Spleen (tissue), 11 donors: ENCODE data around the gene WDR47. TPM values are rescaled to one million over a fixed set of nuclear protein-coding genes. Genes with fewer than 3 reads are reported as not detected.

Experiments
- DNase-seq: peaks from one replicate; pipeline ENCODE4 v3.0.0-alpha.2; 2020
- H3K27ac ChIP-seq, 8 donors: fragments of 200-600 bp; sonication (generic) in 7 of 8; 1 replicate in 4 of 8; 2 replicates in 4 of 8; pipeline versions ENCODE4 v1.5.0 to v1.8.0; 2016 to 2021; ENCODE audit warnings: inconsistent platforms in 4 of 8, mild to moderate bottlenecking in 4 of 8, moderate library complexity in 1 of 8
- H3K27me3 ChIP-seq, 7 donors: fragments of 200-600 bp; sonication (generic) in 6 of 7; replicated peaks in 1 of 7; 1 replicate in 4 of 7; 2 replicates in 3 of 7; pipeline versions ENCODE4 v1.5.0 to v1.8.0; 2016 to 2021; ENCODE audit warnings: inconsistent platforms in 3 of 7, mild to moderate bottlenecking in 1 of 7
- H3K36me3 ChIP-seq, 6 donors: fragments of 200-600 bp; sonication (generic) in 5 of 6; 1 replicate in 4 of 6; 2 replicates in 2 of 6; pipeline versions ENCODE4 v1.5.0 to v1.8.0; 2016 to 2021; ENCODE audit warnings: inconsistent platforms in 2 of 6
- H3K4me1 ChIP-seq, 6 donors: fragments of 200-600 bp; sonication (generic) in 5 of 6; 1 replicate in 3 of 6; 2 replicates in 3 of 6; pipeline versions ENCODE4 v1.5.0 to v1.8.0; 2016 to 2021; ENCODE audit warnings: inconsistent platforms in 3 of 6
- H3K4me3 ChIP-seq, 8 donors: fragments of 200-600 bp; sonication (generic) in 7 of 8; 1 replicate in 4 of 8; 2 replicates in 4 of 8; pipeline versions ENCODE4 v1.5.0 to v1.8.0; 2016 to 2021; ENCODE audit warnings: inconsistent platforms in 4 of 8, mild to moderate bottlenecking in 4 of 8, moderate library complexity in 2 of 8
- H3K9me3 ChIP-seq, 8 donors: fragments of 200-600 bp; sonication (generic) in 7 of 8; 1 replicate in 4 of 8; 2 replicates in 4 of 8; pipeline versions ENCODE4 v1.5.0 to v1.8.0; 2016 to 2021; ENCODE audit warnings: inconsistent platforms in 4 of 8
- CTCF ChIP-seq, 11 experiments: fragments of 200-600 bp in 7 of 11; fragments of 450-650 bp in 4 of 11; sonication (generic) in 4 of 11; IDR thresholded peaks in 8 of 11; conservative IDR thresholded peaks in 3 of 11; 1 replicate in 7 of 11; 2 replicates in 4 of 11; pipeline versions ENCODE4 v1.4.0 to v1.8.0; 2016 to 2021; ENCODE audit warnings: antibody characterized with exemption in 11 of 11, inconsistent platforms in 4 of 11, mild to moderate bottlenecking in 1 of 11
- POLR2A ChIP-seq, 3 donors: fragments of 450-650 bp; IDR thresholded peaks; one replicate each; pipeline ENCODE4 v1.5.1; 2017; ENCODE audit warnings: antibody characterized with exemption in 3 of 3, mild to moderate bottlenecking in 1 of 3
- POLR2AphosphoS5 ChIP-seq, 3 donors: sonication (generic); formaldehyde crosslinking; IDR thresholded peaks; one replicate each; pipeline ENCODE4 v1.5.1; 2017; ENCODE audit warnings: antibody characterized with exemption in 3 of 3
- WGBS, 5 donors: extraction: QIAGEN DNeasy Blood & Tissue Kit in 3 of 5; methylation state at CpG; one replicate each; pipeline versions ENCODE4 v1.1.5 to v1.1.7; 2013 to 2018; 5-methylcytosine and 5-hydroxymethylcytosine counted together
- intact Hi-C: fragments of 100-400 bp; cut with DNase I; formaldehyde crosslinking; loops from one replicate; pipeline ENCODE4 v1.15.0; 2023; ENCODE audit warnings: low total_unique reads
- polyA plus RNA-seq, 3 donors: library from polyadenylated mRNA; stranded (reverse); fragments of 200-250 nt; gene quantifications; one replicate each; pipeline ENCODE4 v1.2.1, GENCODE V29; 2013
- total RNA-seq, 7 donors: library from RNA; depleted of rRNA in 3 of 7; stranded (reverse); fragments of >200 nt in 3 of 7; fragmentation: NEBNext Ultra II Directional in 4 of 7; extraction: Animal tissue kit (Norgen Biotek cat#: 25700) in 4 of 7; gene quantifications; one replicate each; pipeline versions ENCODE4 v1.1.0 to v1.2.1, GENCODE V29; 2016 to 2021
- donor health status: healthy with polysubstance abuse.
- donor health status: DM: no; HTN: no; CAD: no; lungs with moderate emphysema.
- donor health status: DM: no; HTN: no; CAD: no.
- donor health status: Bipolar disorder and iron deficiency.
- donor health status: healthy.
- donor health status: DM: no; HTN: no; CAD: no.
- donor health status: DM: yes; HTN: yes; CAD: no.

Gene WDR47
- total and polyA plus RNA-seq, 10 donors, result 1.9 to 20.1 (median 13.1) TPM

- intact Hi-C loops, result no loop called here
- H3K9me3 ChIP-seq, result no peaks in the 10 kb centered on the region
- no peak overlapping the region for H3K27ac ChIP-seq
- peaks cover 0 to 60% (median 0%) of the 10 kb centered on the region in 6 donors for H3K36me3 ChIP-seq
- H3K4me3 ChIP-seq, result no peak overlapping the region
- TF ChIP-seq CTCF (IDR thresholded peaks at IDR 0.05 in 8 of 11, conservative IDR thresholded peaks at IDR 0.05 in 3 of 11), result no peak
- no peak for TF ChIP-seq POLR2A (IDR thresholded peaks at IDR 0.05)
- no peak for TF ChIP-seq POLR2AphosphoS5 (IDR thresholded peaks at IDR 0.05)
- peaks cover 6 to 45% (median 18%) of the 10 kb centered on the region in 6 donors for H3K4me1 ChIP-seq
- WGBS, 5 donors, result 86 to 97% (median 93%) methylated on average over 3 of the region's 3 CpGs
- no peak for DNase-seq
- no peaks in the 10 kb centered on the region for H3K27me3 ChIP-seq
Measured at GRCh38 chr1:108955881-108956280, 86.0 kb downstream of the WDR47 start.

- no peaks in the 10 kb centered on the region for H3K9me3 ChIP-seq
- 91 to 99% (median 98%) methylated on average over 3 of the region's 3 CpGs for WGBS, 5 donors
- no peak overlapping the region for H3K4me3 ChIP-seq
- H3K27me3 ChIP-seq, result no peaks in the 10 kb centered on the region
- H3K36me3 ChIP-seq, result peaks cover 0 to 60% (median 0%) of the 10 kb centered on the region in 6 donors
- H3K4me1 ChIP-seq, result peaks cover 6 to 37% (median 12%) of the 10 kb centered on the region in 6 donors
- intact Hi-C loops, result no loop called here
- no peak for DNase-seq
- no peak overlapping the region for H3K27ac ChIP-seq
- no peak for TF ChIP-seq POLR2AphosphoS5 (IDR thresholded peaks at IDR 0.05)
Measured at GRCh38 chr1:108955111-108955510, 86.8 kb downstream of the WDR47 start.

GRCh38 chr1:108953452-108953851 lies 88.5 kb downstream of the WDR47 start:
- H3K27ac ChIP-seq, result no peak overlapping the region
- 85 to 96% (median 95%) methylated on average over 6 of the region's 6 CpGs for WGBS, 5 donors
- H3K9me3 ChIP-seq, result no peaks in the 10 kb centered on the region
- peaks cover 0 to 44% (median 0%) of the 10 kb centered on the region in 6 donors for H3K36me3 ChIP-seq
- no peaks in the 10 kb centered on the region for H3K27me3 ChIP-seq
- intact Hi-C loops, result no loop called here
- DNase-seq, result no peak
- TF ChIP-seq POLR2AphosphoS5 (IDR thresholded peaks at IDR 0.05) (no peak), CTCF (IDR thresholded peaks at IDR 0.05 in 8 of 11, conservative IDR thresholded peaks at IDR 0.05 in 3 of 11) (no peak), POLR2A (IDR thresholded peaks at IDR 0.05) (no peak)
- peaks cover 6 to 34% (median 16%) of the 10 kb centered on the region in 6 donors for H3K4me1 ChIP-seq
- no peak overlapping the region for H3K4me3 ChIP-seq

- peaks cover 0 to 21% (median 13%) of the 10 kb centered on the region in 6 donors for H3K4me1 ChIP-seq
- H3K9me3 ChIP-seq, result no peaks in the 10 kb centered on the region
- intact Hi-C loops, result no loop called here
- no peak overlapping the region for H3K4me3 ChIP-seq
- no peak for TF ChIP-seq CTCF (IDR thresholded peaks at IDR 0.05 in 8 of 11, conservative IDR thresholded peaks at IDR 0.05 in 3 of 11)
- TF ChIP-seq POLR2AphosphoS5 (IDR thresholded peaks at IDR 0.05), result no peak
- TF ChIP-seq POLR2A (IDR thresholded peaks at IDR 0.05), result no peak
- H3K27me3 ChIP-seq, result no peaks in the 10 kb centered on the region
- WGBS, 5 donors, result 95 to 100% (median 100%) methylated on average over 3 of the region's 3 CpGs
- no peak overlapping the region for H3K27ac ChIP-seq
- peaks cover 0 to 46% (median 10%) of the 10 kb centered on the region in 6 donors for H3K36me3 ChIP-seq
- no peak for DNase-seq
Measured at GRCh38 chr1:108951242-108951641, 90.7 kb downstream of the WDR47 start.

GRCh38 chr1:108949044-108949443 lies 92.9 kb downstream of the WDR47 start:
- H3K9me3 ChIP-seq, result no peaks in the 10 kb centered on the region
- H3K27ac ChIP-seq, result no peak overlapping the region
- H3K27me3 ChIP-seq, result no peaks in the 10 kb centered on the region
- 91 to 95% (median 94%) methylated on average over 4 of the region's 4 CpGs for WGBS, 5 donors
- DNase-seq, result no peak
- H3K4me1 ChIP-seq, result peaks cover 0 to 18% (median 13%) of the 10 kb centered on the region in 6 donors
- intact Hi-C loops, result no loop called here
- TF ChIP-seq CTCF (IDR thresholded peaks at IDR 0.05 in 8 of 11, conservative IDR thresholded peaks at IDR 0.05 in 3 of 11) (no peak), POLR2AphosphoS5 (IDR thresholded peaks at IDR 0.05) (no peak)
- H3K36me3 ChIP-seq, result peaks cover 0 to 49% (median 25%) of the 10 kb centered on the region in 6 donors
- no peak overlapping the region for H3K4me3 ChIP-seq
